GM06990 (cell line): ENCODE measurements around the gene DFFB.

Source experiments
- DNase-seq: peaks from one replicate; pipeline ENCODE4 v3.0.0-alpha.2; 2011; ENCODE audit not compliant: insufficient read length; ENCODE audit errors: extremely low read depth
- H3K27me3 ChIP-seq: replicated peaks from 2 replicates; pipeline ENCODE4 v1.6.0; 2011; ENCODE audit warnings: low read length; ENCODE audit not compliant: control insufficient read depth, insufficient read depth
- H3K36me3 ChIP-seq: 2 replicates; pipeline ENCODE4 v1.5.1; 2011; ENCODE audit warnings: low read length; ENCODE audit not compliant: control insufficient read depth, insufficient read depth
- H3K4me3 ChIP-seq: replicated peaks from 2 replicates; pipeline ENCODE4 v1.5.1; 2011; ENCODE audit warnings: low read depth, mild to moderate bottlenecking, control low read depth, low read length
- TF ChIP-seq, protein P1 (sequence below): IDR thresholded peaks from 2 replicates; pipeline ENCODE4 v1.5.1; 2011; ENCODE audit warnings: low read length, control low read depth, mild to moderate bottlenecking, inconsistent platforms; ENCODE audit not compliant: insufficient read depth, poor library complexity, severe bottlenecking

DFFB gene

DNA sequence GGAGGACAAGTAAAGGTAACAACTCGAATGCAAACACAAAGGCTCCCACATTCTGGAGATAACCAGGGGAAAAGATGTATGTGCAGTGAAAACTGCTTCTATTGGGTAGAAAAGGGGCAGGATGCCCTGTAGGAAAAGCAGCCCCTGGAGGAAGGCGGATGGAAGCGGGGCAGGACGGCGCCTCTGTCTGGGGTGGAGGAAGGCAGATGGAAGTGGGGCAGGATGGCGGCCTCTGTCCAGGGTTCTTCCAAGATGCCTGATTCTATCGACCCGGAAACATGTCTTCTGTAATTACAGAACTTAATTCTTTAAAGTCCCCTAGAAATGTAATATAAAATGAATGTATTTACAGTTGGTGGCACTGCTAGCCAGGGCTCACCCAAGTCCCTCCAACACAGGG, 37.0 kb upstream of the DFFB start:
- no peak for DNase-seq
- TF ChIP-seq, protein P1, sequence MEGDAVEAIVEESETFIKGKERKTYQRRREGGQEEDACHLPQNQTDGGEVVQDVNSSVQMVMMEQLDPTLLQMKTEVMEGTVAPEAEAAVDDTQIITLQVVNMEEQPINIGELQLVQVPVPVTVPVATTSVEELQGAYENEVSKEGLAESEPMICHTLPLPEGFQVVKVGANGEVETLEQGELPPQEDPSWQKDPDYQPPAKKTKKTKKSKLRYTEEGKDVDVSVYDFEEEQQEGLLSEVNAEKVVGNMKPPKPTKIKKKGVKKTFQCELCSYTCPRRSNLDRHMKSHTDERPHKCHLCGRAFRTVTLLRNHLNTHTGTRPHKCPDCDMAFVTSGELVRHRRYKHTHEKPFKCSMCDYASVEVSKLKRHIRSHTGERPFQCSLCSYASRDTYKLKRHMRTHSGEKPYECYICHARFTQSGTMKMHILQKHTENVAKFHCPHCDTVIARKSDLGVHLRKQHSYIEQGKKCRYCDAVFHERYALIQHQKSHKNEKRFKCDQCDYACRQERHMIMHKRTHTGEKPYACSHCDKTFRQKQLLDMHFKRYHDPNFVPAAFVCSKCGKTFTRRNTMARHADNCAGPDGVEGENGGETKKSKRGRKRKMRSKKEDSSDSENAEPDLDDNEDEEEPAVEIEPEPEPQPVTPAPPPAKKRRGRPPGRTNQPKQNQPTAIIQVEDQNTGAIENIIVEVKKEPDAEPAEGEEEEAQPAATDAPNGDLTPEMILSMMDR: no peak
- Histone ChIP-seq H3K27me3 (no peaks in the 10 kb centered on the region), H3K36me3 (peaks cover 16% of the 10 kb centered on the region), H3K4me3 (no peak overlapping the region)

DNA sequence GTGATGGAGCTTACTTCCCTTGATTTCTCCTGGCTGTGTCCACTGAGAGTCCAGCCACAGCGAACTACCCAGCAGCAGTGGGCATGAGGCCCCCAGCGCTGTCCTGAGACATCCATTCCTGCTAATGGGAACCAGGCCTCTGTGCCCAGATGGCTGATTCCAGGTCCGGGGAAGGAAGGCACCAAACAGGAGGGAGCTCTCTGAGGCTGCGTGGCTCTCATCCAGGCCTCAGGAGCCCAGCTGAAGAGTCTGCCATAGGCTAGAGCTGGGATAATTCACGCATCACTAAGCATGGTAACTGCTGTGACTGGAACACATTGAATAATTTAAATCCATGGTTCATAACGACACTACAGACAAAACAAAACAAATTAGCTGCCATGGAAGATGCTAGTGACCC, 36.3 kb upstream of the DFFB start:
- Histone ChIP-seq H3K36me3 (peaks cover 19% of the 10 kb centered on the region), H3K27me3 (no peaks in the 10 kb centered on the region), H3K4me3 (no peak overlapping the region)
- TF ChIP-seq, protein P1: no peak
- DNase-seq: no peak

DNA sequence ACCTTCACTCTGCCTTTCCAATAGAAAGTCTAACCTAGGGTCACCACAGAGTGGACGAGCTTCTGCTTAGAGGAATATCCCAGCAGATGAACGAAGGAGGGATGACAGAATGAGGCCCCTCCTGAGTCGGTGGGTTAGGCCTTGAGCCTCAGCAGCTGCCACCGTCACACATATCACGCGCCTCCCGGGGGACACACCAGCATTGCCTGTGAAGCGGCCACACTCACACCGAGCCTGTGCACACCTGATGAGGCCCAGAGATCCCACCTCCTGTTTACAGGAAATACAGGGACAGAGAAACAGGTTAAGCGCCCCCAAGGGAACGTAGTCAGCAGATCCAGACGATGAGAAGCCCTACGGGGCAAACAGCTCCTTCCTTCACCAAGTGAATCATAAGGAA, 35.8 kb upstream of the DFFB start:
- no peaks in the 10 kb centered on the region for H3K27me3 ChIP-seq
- TF ChIP-seq, protein P1: no peak
- no peak for DNase-seq
- H3K36me3 ChIP-seq: peaks cover 20% of the 10 kb centered on the region
- no peak overlapping the region for H3K4me3 ChIP-seq

DNA sequence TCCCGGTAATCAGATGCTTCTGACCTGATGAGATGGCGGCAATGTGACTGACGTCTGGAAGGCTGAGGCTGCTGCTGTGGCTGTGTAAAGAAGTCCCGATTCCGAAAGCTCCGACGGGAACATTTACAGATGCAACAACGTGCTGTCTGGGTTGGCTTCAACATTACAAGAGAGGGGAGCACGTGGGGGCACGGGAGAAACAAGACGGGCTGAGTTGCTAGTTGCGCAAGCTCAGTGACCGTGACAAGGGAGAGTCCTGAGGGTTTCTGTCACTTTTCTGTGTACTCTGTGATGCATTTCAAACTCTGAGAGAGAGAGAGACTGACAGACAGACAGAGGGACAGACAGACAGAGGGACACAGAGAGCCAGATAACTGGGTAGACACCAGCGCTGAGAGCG, 35.4 kb upstream of the DFFB start:
- no peak for DNase-seq
- H3K4me3 ChIP-seq: no peak overlapping the region
- H3K36me3 ChIP-seq: peaks cover 20% of the 10 kb centered on the region
- H3K27me3 ChIP-seq: no peaks in the 10 kb centered on the region
- TF ChIP-seq, protein P1: no peak

DNA sequence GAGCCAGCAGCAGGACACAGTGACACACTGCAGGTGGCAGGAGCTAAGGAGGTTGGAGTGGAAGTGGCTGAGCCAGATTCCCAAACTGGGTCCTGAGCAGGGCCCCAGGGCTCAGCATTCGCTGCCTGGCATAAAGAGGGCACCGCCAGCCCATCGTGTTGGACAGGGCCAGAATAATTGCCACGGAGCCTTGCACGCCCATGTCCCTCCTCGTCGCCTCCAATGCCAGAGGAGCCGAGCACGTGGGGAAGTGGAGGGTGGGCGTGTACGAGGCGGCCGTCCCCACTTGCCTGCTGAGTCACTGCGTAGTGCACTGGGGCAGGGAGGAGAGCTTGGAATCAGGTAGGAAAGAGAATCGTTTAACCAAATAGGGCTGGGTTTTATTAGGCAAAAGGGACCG, 34.9 kb upstream of the DFFB start:
- H3K36me3 ChIP-seq: peaks cover 20% of the 10 kb centered on the region
- no peak for DNase-seq
- TF ChIP-seq, protein P1: no peak
- no peaks in the 10 kb centered on the region for H3K27me3 ChIP-seq
- no peak overlapping the region for H3K4me3 ChIP-seq

DNA sequence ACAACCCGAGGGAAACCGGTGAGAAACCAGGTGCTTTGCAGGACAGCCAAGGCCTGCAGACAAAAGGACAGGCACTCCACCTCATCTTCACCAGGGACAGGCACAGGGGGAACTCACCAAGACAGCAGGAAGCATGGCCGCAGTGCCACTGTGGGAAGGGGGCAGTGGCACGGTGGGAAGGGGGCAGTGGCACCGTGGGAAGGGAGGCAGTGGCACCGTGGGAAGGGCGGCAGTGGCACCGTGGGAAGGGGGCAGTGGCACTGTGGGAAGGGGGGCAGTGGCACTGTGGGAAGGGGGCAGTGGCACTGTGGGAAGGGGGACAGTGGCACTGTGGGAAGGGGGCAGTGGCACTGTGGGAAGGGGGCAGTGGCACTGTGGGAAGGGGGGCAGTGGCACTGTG, 32.6 kb upstream of the DFFB start:
- no peak for DNase-seq
- Histone ChIP-seq H3K36me3 (peaks cover 28% of the 10 kb centered on the region), H3K27me3 (no peaks in the 10 kb centered on the region), H3K4me3 (no peak overlapping the region)
- TF ChIP-seq, protein P1: no peak
